IMR-90 (cell line): ENCODE results near the gene AXIN1. TPM values are rescaled to one million over a fixed set of nuclear protein-coding genes. Genes with fewer than 3 reads are reported as not detected.
A peak's percentile ranks its signal among the peaks of the same experiment; 100 is the strongest.

ENCODE experiments used
- ATAC-seq: fragments of 200-7000 bp; cut with Tn5 transposase; 2 replicates; pipeline ENCODE4 v1.9.1; 2020; ENCODE audit warnings: low read depth, mild to moderate bottlenecking, moderate library complexity
- BruUV-seq: library from RNA; stranded (reverse); fragments of 400-500 nt; replicated peaks from 2 replicates; lab custom pipeline; 2021; lab: Mats Ljungman, UMichigan
- CTCF ChIA-PET: fragments of 300-600 bp; formaldehyde crosslinking; extraction: SDS; loops from one replicate; lab custom pipeline; 2021; ENCODE audit warnings: antibody characterized with exemption; lab: Yijun Ruan, JAX
- POLR2A ChIA-PET: fragments of 300-600 bp; sonication (Branson Sonifier 250); formaldehyde crosslinking; loops from one replicate; lab custom pipeline; 2022; ENCODE audit warnings: antibody characterized with exemption; ENCODE audit not compliant: unreplicated experiment; lab: Charles Lee
- DNase-seq: peaks from one replicate; pipeline ENCODE4 v3.0.0; 2013
- H2AFZ ChIP-seq: replicated peaks from 2 replicates; pipeline ENCODE3; 2013; ENCODE audit warnings: low read length, mild to moderate bottlenecking; ENCODE audit not compliant: poor library complexity
- H2AK5ac ChIP-seq: 2 replicates; pipeline ENCODE4 v1.6.1; 2013; ENCODE audit warnings: low read depth, low read length, inconsistent platforms
- H2AK9ac ChIP-seq: replicated peaks from 2 replicates; pipeline ENCODE3; 2013; ENCODE audit warnings: mild to moderate bottlenecking, low read depth, low read length, moderate library complexity; ENCODE audit not compliant: poor library complexity
- H2BK120ac ChIP-seq: 2 replicates; pipeline ENCODE4 v1.6.1; 2013; ENCODE audit warnings: low read depth, low read length, inconsistent platforms
- H2BK15ac ChIP-seq: 3 replicates; pipeline ENCODE4 v1.6.1; 2013; ENCODE audit warnings: low read depth, low read length, inconsistent platforms
- H2BK20ac ChIP-seq: 2 replicates; pipeline ENCODE4 v1.6.1; 2013; ENCODE audit warnings: low read depth, mild to moderate bottlenecking, inconsistent platforms, low read length, moderate library complexity
- H2BK5ac ChIP-seq: 2 replicates; pipeline ENCODE4 v1.6.1; 2013; ENCODE audit warnings: mild to moderate bottlenecking, low read depth, low read length, inconsistent platforms; ENCODE audit not compliant: poor library complexity, severe bottlenecking
- H3K14ac ChIP-seq: replicated peaks from 2 replicates; pipeline ENCODE4 v1.6.1; 2013; ENCODE audit warnings: low read depth, low read length, inconsistent platforms
- H3K18ac ChIP-seq: 2 replicates; pipeline ENCODE4 v1.6.1; 2013; ENCODE audit warnings: low read depth, low read length, control low read depth
- H3K23ac ChIP-seq: 2 replicates; pipeline ENCODE4 v1.6.1; 2013; ENCODE audit warnings: low read depth, low read length, inconsistent platforms
- H3K27ac ChIP-seq: 2 replicates; pipeline ENCODE4 v1.5.1; 2013; ENCODE audit warnings: mild to moderate bottlenecking, control low read depth, low read length; ENCODE audit not compliant: insufficient read depth
- H3K27me3 ChIP-seq: 2 replicates; pipeline ENCODE4 v1.6.1; 2013; ENCODE audit warnings: low read length; ENCODE audit not compliant: control insufficient read depth, insufficient read depth
- H3K36me3 ChIP-seq: 2 replicates; pipeline ENCODE4 v1.6.1; 2013; ENCODE audit warnings: low read length, mixed read lengths; ENCODE audit not compliant: control insufficient read depth, insufficient read depth
- H3K4ac ChIP-seq: 2 replicates; pipeline ENCODE4 v1.6.1; 2013; ENCODE audit warnings: low read depth, low read length, inconsistent platforms
- H3K4me1 ChIP-seq: 2 replicates; pipeline ENCODE4 v1.6.1; 2013; ENCODE audit warnings: low read length, mixed read lengths; ENCODE audit not compliant: control insufficient read depth, insufficient read depth
- H3K4me2 ChIP-seq: 2 replicates; pipeline ENCODE4 v1.6.1; 2013; ENCODE audit warnings: low read depth, mild to moderate bottlenecking, control low read depth, low read length, moderate library complexity
- H3K4me3 ChIP-seq: 2 replicates; pipeline ENCODE4 v1.5.1; 2013; ENCODE audit warnings: low read depth, mild to moderate bottlenecking, control low read depth, low read length, moderate library complexity; ENCODE audit not compliant: insufficient read depth
- H3K56ac ChIP-seq: 2 replicates; pipeline ENCODE4 v1.6.1; 2013; ENCODE audit warnings: low read length, inconsistent platforms; ENCODE audit not compliant: insufficient read depth; ENCODE audit errors: extremely low read depth
- H3K79me1 ChIP-seq, 2 experiments: 2 replicates each; pipeline ENCODE4 v1.6.1; 2013; ENCODE audit warnings: low read length in 2 of 2, inconsistent platforms in 1 of 2, low read depth in 1 of 2
- H3K9ac ChIP-seq: 2 replicates; pipeline ENCODE4 v1.6.1; 2013; ENCODE audit warnings: low read depth, low read length, control low read depth
- H3K9me1 ChIP-seq: 2 replicates; pipeline ENCODE4 v1.6.1; 2013; ENCODE audit warnings: low read length, inconsistent platforms; ENCODE audit not compliant: insufficient read depth
- H3K9me3 ChIP-seq: 2 replicates; pipeline ENCODE4 v1.6.1; 2013; ENCODE audit warnings: low read length; ENCODE audit not compliant: control insufficient read depth, insufficient read depth
- H4K20me1 ChIP-seq: 2 replicates; pipeline ENCODE4 v1.6.1; 2013; ENCODE audit warnings: low read length, inconsistent platforms; ENCODE audit not compliant: insufficient read depth
- H4K5ac ChIP-seq: 2 replicates; pipeline ENCODE4 v1.6.1; 2013; ENCODE audit warnings: mild to moderate bottlenecking, low read depth, low read length, control low read depth
- H4K8ac ChIP-seq, 2 experiments: 2 replicates each; pipeline ENCODE4 v1.6.1; 2013; ENCODE audit warnings: low read depth in 2 of 2, low read length in 2 of 2, control low read depth in 1 of 2, inconsistent platforms in 1 of 2
- H4K91ac ChIP-seq: 2 replicates; pipeline ENCODE4 v1.6.1; 2013; ENCODE audit warnings: low read depth, low read length, inconsistent platforms; ENCODE audit not compliant: insufficient read depth
- CEBPB ChIP-seq: IDR thresholded peaks from 2 replicates; pipeline ENCODE4 v1.6.1; 2012; ENCODE audit warnings: low read depth, low read length, improper control_type of control experiment
- CHD1 ChIP-seq: IDR thresholded peaks from 2 replicates; pipeline ENCODE4 v1.6.1; 2012; ENCODE audit warnings: low read depth, low read length, improper control_type of control experiment
- CTCF ChIP-seq: conservative IDR thresholded peaks from 2 replicates; pipeline ENCODE4 v1.5.1; 2012; ENCODE audit warnings: mild to moderate bottlenecking, low read depth, low read length, improper control_type of control experiment
- ELK1 ChIP-seq: fragments of 150-350 bp; IDR thresholded peaks from 2 replicates; pipeline ENCODE4 v1.6.1; 2016; ENCODE audit warnings: low read depth, mild to moderate bottlenecking, low read length, moderate library complexity, borderline replicate concordance
- FOS ChIP-seq: fragments of 150-350 bp; IDR thresholded peaks from 2 replicates; pipeline ENCODE4 v1.6.1; 2016; ENCODE audit warnings: low read depth, low read length
- MAFK ChIP-seq: IDR thresholded peaks from 2 replicates; pipeline ENCODE4 v1.6.1; 2012; ENCODE audit warnings: low read depth, low read length, improper control_type of control experiment
- MXI1 ChIP-seq: IDR thresholded peaks from 2 replicates; pipeline ENCODE4 v1.6.1; 2012; ENCODE audit warnings: low read depth, mild to moderate bottlenecking, low read length, moderate library complexity, borderline replicate concordance
- NFE2L2 ChIP-seq: fragments of 150-350 bp; IDR thresholded peaks from 2 replicates; pipeline ENCODE4 v1.6.1; 2016; ENCODE audit warnings: low read depth, mild to moderate bottlenecking, low read length
- POLR2A ChIP-seq: IDR thresholded peaks from 2 replicates; pipeline ENCODE4 v1.6.1; 2012; ENCODE audit warnings: mild to moderate bottlenecking, low read depth, low read length
- RCOR1 ChIP-seq: IDR thresholded peaks from 2 replicates; pipeline ENCODE4 v1.6.1; 2012; ENCODE audit warnings: mild to moderate bottlenecking, low read length, improper control_type of control experiment; ENCODE audit not compliant: insufficient replicate concordance
- RFX5 ChIP-seq: IDR thresholded peaks from 2 replicates; pipeline ENCODE4 v1.8.0; 2012; ENCODE audit warnings: low read depth, mild to moderate bottlenecking, low read length, moderate library complexity
- SMC3 ChIP-seq: fragments of 150-350 bp; IDR thresholded peaks from 2 replicates; pipeline ENCODE4 v1.6.1; 2016; ENCODE audit warnings: low read depth, mild to moderate bottlenecking, antibody characterized with exemption, low read length, moderate library complexity
- USF2 ChIP-seq: fragments of 150-350 bp; IDR thresholded peaks from 2 replicates; pipeline ENCODE4 v1.6.1; 2017; ENCODE audit warnings: mild to moderate bottlenecking, antibody characterized with exemption, low read length, low read depth
- WGBS, 2 experiments: methylation state at CpG; one replicate each; pipeline versions ENCODE4 v1.1.5 to v1.1.7; 2013; ENCODE audit warnings: missing lambda C conversion rate in 2 of 2; ENCODE audit not compliant: insufficient read length in 1 of 2; ENCODE audit errors: extremely low coverage in 2 of 2; 5-methylcytosine and 5-hydroxymethylcytosine counted together
- dilution Hi-C: fragments of 300-500 bp; cut with HindIII; formaldehyde crosslinking; loops from one replicate; pipeline ENCODE4 v1.14.3; 2018; ENCODE audit warnings: low sequenced_read_pairs; ENCODE audit not compliant: unreplicated experiment
- in situ Hi-C: fragments of 300-500 bp; cut with MboI; formaldehyde crosslinking; loops from 3 replicates; pipeline ENCODE4 v1.14.3; 2019; ENCODE audit warnings: low sequenced_read_pairs, inconsistent platforms, mixed read lengths
- intact Hi-C: fragments of 100-400 bp; cut with micrococcal nuclease; formaldehyde crosslinking; loops from 2 replicates; pipeline ENCODE4 v1.10.0; 2022
- polyA plus RNA-seq, 3 experiments: library from polyadenylated mRNA; depleted of rRNA; stranded (reverse); fragments of >200 nt; gene quantifications; 2 replicates each; pipeline ENCODE4 v1.2.3, GENCODE V29; 2012; ENCODE audit warnings: low replicate concordance in 1 of 3
- total RNA-seq: library from RNA; depleted of rRNA; stranded (reverse); fragments of >200 nt; gene quantifications from 2 replicates; pipeline ENCODE4 v1.2.3, GENCODE V29; 2012

Gene AXIN1
- total and polyA plus RNA-seq, 2 of the 4 experiments (the other 2 are of a cell fraction), result 10.9 to 14.2 TPM

GRCh38 chr16:378821-379182 lies 26.3 kb upstream of the AXIN1 start:
- TF ChIP-seq CHD1 (no peak), CTCF (no peak), RFX5 (no peak), SMC3 (no peak), FOS (no peak), CEBPB (no peak), ELK1 (no peak), RCOR1 (no peak), NFE2L2 (no peak), POLR2A (no peak), USF2 (no peak), MXI1 (no peak), MAFK (no peak)
- H4K91ac ChIP-seq, result no peak overlapping the region
- DNase-seq (no peak), ATAC-seq (no peak)
- H4K8ac ChIP-seq, result no peak overlapping the region
- H3K36me3 ChIP-seq, result peaks cover 32% of the 10 kb centered on the region
- no peak overlapping the region for H3K4me2 ChIP-seq
- WGBS, 2 experiments, result no CpG with 5 or more reads among the region's 14 CpGs
- no peaks in the 10 kb centered on the region for H3K9me1 ChIP-seq
- no peak overlapping the region for H2BK120ac ChIP-seq
- no TSS peak for BruUV-seq
- H4K20me1 ChIP-seq, result peaks cover 16% of the 10 kb centered on the region
- dilution Hi-C loops, result no loop called here
- no peak overlapping the region for H3K18ac ChIP-seq
- no peak overlapping the region for H4K5ac ChIP-seq
- intact Hi-C loops, result no loop called here
- H3K56ac ChIP-seq, result no peak overlapping the region
- CTCF ChIA-PET, result no interaction called here
- H2AK9ac ChIP-seq, result peak overlapping the region; percentile 39
- no peak overlapping the region for H3K14ac ChIP-seq
- peaks cover 2% of the 10 kb centered on the region; the same call in 1 of the 2 replicates for H3K4me1 ChIP-seq
- H2AFZ ChIP-seq, result no peak overlapping the region
- H3K9me3 ChIP-seq, result no peaks in the 10 kb centered on the region
- no peak overlapping the region for H3K9ac ChIP-seq
- POLR2A ChIA-PET, result no interaction called here
- no peak overlapping the region for H3K23ac ChIP-seq
- in situ Hi-C loops, result no loop called here
- H2BK5ac ChIP-seq, result no peak overlapping the region
- H3K27ac ChIP-seq, result no peak overlapping the region
- no peak overlapping the region for H2BK20ac ChIP-seq
- no peaks in the 10 kb centered on the region for H3K27me3 ChIP-seq
- no peak overlapping the region for H2BK15ac ChIP-seq
- no peak overlapping the region for H3K4me3 ChIP-seq
- no peak overlapping the region for H3K4ac ChIP-seq
- H3K79me1 ChIP-seq, result peaks cover 13 to 29% of the 10 kb centered on the region in 2 experiments; a peak in 3 of 4 replicates
- no peak overlapping the region for H2AK5ac ChIP-seq
